Effector memory CD4-positive, alpha-beta T cell (primary cell): ENCODE data around the gene FAM171A2.

Source experiments
- DNase-seq, 3 donors: peaks; one replicate each; pipeline ENCODE4 v3.0.0-alpha.2; 2020
- H3K27ac ChIP-seq: 2 replicates; pipeline ENCODE4 v1.7.0; 2013; ENCODE audit warnings: mild to moderate bottlenecking, low read length, moderate library complexity; ENCODE audit not compliant: insufficient read depth, poor library complexity, severe bottlenecking
- H3K27me3 ChIP-seq: replicated peaks from 2 replicates; pipeline ENCODE4 v1.7.0; 2013; ENCODE audit warnings: mild to moderate bottlenecking, low read length; ENCODE audit not compliant: insufficient read depth, control insufficient read depth, poor library complexity, severe bottlenecking
- H3K36me3 ChIP-seq: 2 replicates; pipeline ENCODE4 v1.7.0; 2013; ENCODE audit warnings: mild to moderate bottlenecking, low read length, moderate library complexity; ENCODE audit not compliant: control insufficient read depth, insufficient read depth
- H3K4me1 ChIP-seq: 2 replicates; pipeline ENCODE4 v1.7.0; 2013; ENCODE audit warnings: low read length, mild to moderate bottlenecking; ENCODE audit not compliant: control insufficient read depth, insufficient read depth, poor library complexity, severe bottlenecking
- H3K4me3 ChIP-seq: 2 replicates; pipeline ENCODE4 v1.7.0; 2013; ENCODE audit warnings: low read length, low read depth, mild to moderate bottlenecking; ENCODE audit not compliant: insufficient read depth, poor library complexity, severe bottlenecking
- H3K9me3 ChIP-seq: 2 replicates; pipeline ENCODE4 v1.7.0; 2013; ENCODE audit warnings: mild to moderate bottlenecking, low read length, moderate library complexity; ENCODE audit not compliant: control insufficient read depth

Gene FAM171A2

GRCh38 chr17:44384281-44384822, 20.7 kb upstream of the FAM171A2 start:
- Histone ChIP-seq H3K9me3 (no peaks in the 10 kb centered on the region), H3K27me3 (peaks cover 7% of the 10 kb centered on the region), H3K4me1 (peaks cover 17% of the 10 kb centered on the region), H3K36me3 (no peaks in the 10 kb centered on the region), H3K27ac (no peak overlapping the region), H3K4me3 (no peak overlapping the region)
- no peak for DNase-seq

- Histone ChIP-seq H3K36me3 (no peaks in the 10 kb centered on the region), H3K9me3 (no peaks in the 10 kb centered on the region), H3K27me3 (peaks cover 7% of the 10 kb centered on the region), H3K4me1 (peaks cover 17% of the 10 kb centered on the region), H3K4me3 (no peak overlapping the region), H3K27ac (no peak overlapping the region)
- no peak for DNase-seq
These were observed 20.2 kb upstream of the FAM171A2 start for GRCh38 chr17:44383861-44384260.

GRCh38 chr17:44383363-44383762, 19.7 kb upstream of the FAM171A2 start:
- H3K4me1 ChIP-seq, result peaks cover 17% of the 10 kb centered on the region
- DNase-seq, result no peak
- H3K27me3 ChIP-seq, result peaks cover 7% of the 10 kb centered on the region
- H3K36me3 ChIP-seq, result no peaks in the 10 kb centered on the region
- no peak overlapping the region for H3K27ac ChIP-seq
- H3K9me3 ChIP-seq, result no peaks in the 10 kb centered on the region
- H3K4me3 ChIP-seq, result no peak overlapping the region

GRCh38 chr17:44382917-44383316, 19.3 kb upstream of the FAM171A2 start:
- H3K4me1 ChIP-seq, result peaks cover 17% of the 10 kb centered on the region
- H3K4me3 ChIP-seq, result no peak overlapping the region
- H3K27ac ChIP-seq, result no peak overlapping the region
- H3K36me3 ChIP-seq, result no peaks in the 10 kb centered on the region
- H3K9me3 ChIP-seq, result no peaks in the 10 kb centered on the region
- peaks cover 7% of the 10 kb centered on the region for H3K27me3 ChIP-seq
- DNase-seq, result no peak

GRCh38 chr17:44381810-44382305, 18.2 kb upstream of the FAM171A2 start:
- no peak overlapping the region for H3K4me3 ChIP-seq
- no peak overlapping the region for H3K27ac ChIP-seq
- no peaks in the 10 kb centered on the region for H3K9me3 ChIP-seq
- H3K27me3 ChIP-seq, result peaks cover 7% of the 10 kb centered on the region
- DNase-seq, result no peak
- no peaks in the 10 kb centered on the region for H3K36me3 ChIP-seq
- peaks cover 17% of the 10 kb centered on the region for H3K4me1 ChIP-seq

- Histone ChIP-seq H3K4me3 (no peak overlapping the region), H3K9me3 (no peaks in the 10 kb centered on the region), H3K27me3 (peaks cover 7% of the 10 kb centered on the region), H3K4me1 (peaks cover 12% of the 10 kb centered on the region), H3K27ac (no peak overlapping the region), H3K36me3 (no peaks in the 10 kb centered on the region)
- DNase-seq, result no peak
These were observed 17.1 kb upstream of the FAM171A2 start for GRCh38 chr17:44380767-44381166.

- Histone ChIP-seq H3K27me3 (peaks cover 5% of the 10 kb centered on the region), H3K4me1 (peaks cover 5% of the 10 kb centered on the region), H3K4me3 (no peak overlapping the region), H3K27ac (no peak overlapping the region), H3K9me3 (no peaks in the 10 kb centered on the region), H3K36me3 (no peaks in the 10 kb centered on the region)
- DNase-seq, result no peak
These were observed 16.2 kb upstream of the FAM171A2 start for GRCh38 chr17:44379887-44380286.

GRCh38 chr17:44378171-44378705, 14.6 kb upstream of the FAM171A2 start:
- DNase-seq, result no peak
- H3K9me3 ChIP-seq, result no peaks in the 10 kb centered on the region
- H3K4me3 ChIP-seq, result no peak overlapping the region
- H3K27me3 ChIP-seq, result no peaks in the 10 kb centered on the region
- no peaks in the 10 kb centered on the region for H3K4me1 ChIP-seq
- H3K36me3 ChIP-seq, result no peaks in the 10 kb centered on the region
- H3K27ac ChIP-seq, result no peak overlapping the region

GRCh38 chr17:44376779-44377178, 13.1 kb upstream of the FAM171A2 start:
- Histone ChIP-seq H3K27me3 (no peaks in the 10 kb centered on the region), H3K9me3 (no peaks in the 10 kb centered on the region)
- DNase-seq, result no peak

GRCh38 chr17:44376124-44376523, 12.5 kb upstream of the FAM171A2 start:
- Histone ChIP-seq H3K4me3 (no peak overlapping the region), H3K36me3 (no peaks in the 10 kb centered on the region), H3K27me3 (no peaks in the 10 kb centered on the region), H3K9me3 (no peaks in the 10 kb centered on the region), H3K4me1 (no peaks in the 10 kb centered on the region), H3K27ac (no peak overlapping the region)
- no peak for DNase-seq

More at GRCh38 chr17:44376779-44377178, 13.1 kb upstream of the FAM171A2 start:
- H3K4me3 ChIP-seq, result no peak overlapping the region
- H3K36me3 ChIP-seq, result no peaks in the 10 kb centered on the region
- no peak overlapping the region for H3K27ac ChIP-seq
- no peaks in the 10 kb centered on the region for H3K4me1 ChIP-seq
